Mesenchymal stem cell (in vitro differentiated cells and primary cell): Measurements from ENCODE around the gene PSMG1. TPM values are rescaled to one million over a fixed set of nuclear protein-coding genes. Genes with fewer than 3 reads are reported as not detected.

Source experiments
- DNase-seq: peaks from one replicate; pipeline ENCODE4 v3.0.0-alpha.2; 2013
- H2AFZ ChIP-seq: one replicate; pipeline ENCODE4 v1.6.1; 2013; ENCODE audit warnings: low read depth, mild to moderate bottlenecking, control low read depth, inconsistent platforms, low read length, moderate library complexity
- H2AK5ac ChIP-seq: 2 replicates; pipeline ENCODE4 v1.6.1; 2013; ENCODE audit warnings: low read length, moderate library complexity, mild to moderate bottlenecking, inconsistent platforms; ENCODE audit not compliant: severe bottlenecking
- H2BK120ac ChIP-seq: one replicate; pipeline ENCODE4 v1.6.1; 2013; ENCODE audit warnings: low read depth, mild to moderate bottlenecking, inconsistent platforms, low read length, moderate library complexity
- H2BK12ac ChIP-seq, 2 experiments: one replicate each; pipeline ENCODE4 v1.6.1; 2013; ENCODE audit warnings: inconsistent platforms in 2 of 2, low read length in 2 of 2, mild to moderate bottlenecking in 2 of 2, moderate library complexity in 2 of 2, control low read depth in 1 of 2
- H2BK15ac ChIP-seq: one replicate; pipeline ENCODE4 v1.6.1; 2013; ENCODE audit warnings: mild to moderate bottlenecking, low read depth, inconsistent platforms; ENCODE audit not compliant: poor library complexity, severe bottlenecking
- H2BK5ac ChIP-seq: 2 replicates; pipeline ENCODE4 v1.6.1; 2013; ENCODE audit warnings: low read depth, mild to moderate bottlenecking, low read length, control low read depth, inconsistent platforms; ENCODE audit not compliant: poor library complexity, severe bottlenecking
- H3K14ac ChIP-seq, 2 experiments: one replicate each; pipeline ENCODE4 v1.6.1; 2013; ENCODE audit warnings: inconsistent platforms in 2 of 2, low read length in 2 of 2, control low read depth in 1 of 2, mild to moderate bottlenecking in 1 of 2, moderate library complexity in 1 of 2
- H3K18ac ChIP-seq, 2 experiments: one replicate each; pipeline ENCODE4 v1.6.1; 2013; ENCODE audit warnings: inconsistent platforms in 2 of 2, low read length in 2 of 2, control low read depth in 1 of 2, low read depth in 1 of 2, mild to moderate bottlenecking in 1 of 2
- H3K23ac ChIP-seq, 2 experiments: one replicate each; pipeline ENCODE4 v1.6.1; 2013; ENCODE audit warnings: inconsistent platforms in 2 of 2, low read length in 2 of 2, mild to moderate bottlenecking in 2 of 2, moderate library complexity in 2 of 2, control low read depth in 1 of 2
- H3K27ac ChIP-seq: 2 replicates; pipeline ENCODE4 v1.5.1; 2013; ENCODE audit warnings: mild to moderate bottlenecking, moderate library complexity, low read length, control low read depth, inconsistent platforms; ENCODE audit not compliant: poor library complexity, severe bottlenecking
- H3K27me3 ChIP-seq, 2 experiments: 2 replicates each; pipeline versions ENCODE4 v1.6.1 to v1.7.0; 2013; ENCODE audit warnings: low read length in 2 of 2, mild to moderate bottlenecking in 2 of 2, moderate library complexity in 2 of 2, control low read depth in 1 of 2, inconsistent platforms in 1 of 2; ENCODE audit not compliant: control insufficient read depth in 1 of 2, insufficient read depth in 1 of 2
- H3K36me3 ChIP-seq, 2 experiments: 2 replicates each; pipeline versions ENCODE4 v1.6.1 to v1.7.0; 2013; ENCODE audit warnings: low read length in 2 of 2, control low read depth in 1 of 2, inconsistent platforms in 1 of 2, low read depth in 1 of 2, mild to moderate bottlenecking in 1 of 2; ENCODE audit not compliant: insufficient read depth in 2 of 2, control insufficient read depth in 1 of 2
- H3K4ac ChIP-seq, 2 experiments: one replicate each; pipeline ENCODE4 v1.6.1; 2013; ENCODE audit warnings: inconsistent platforms in 2 of 2, low read length in 2 of 2, mild to moderate bottlenecking in 2 of 2, moderate library complexity in 2 of 2, control low read depth in 1 of 2, low read depth in 1 of 2
- H3K4me1 ChIP-seq: 2 replicates; pipeline ENCODE4 v1.6.1; 2013; ENCODE audit warnings: low read depth, low read length, control low read depth; ENCODE audit not compliant: control insufficient read depth, insufficient read depth
- H3K4me2 ChIP-seq: 2 replicates; pipeline ENCODE4 v1.6.1; 2013; ENCODE audit warnings: low read length, mild to moderate bottlenecking, inconsistent platforms; ENCODE audit not compliant: poor library complexity, severe bottlenecking
- H3K4me3 ChIP-seq, 2 experiments: 2 replicates each; pipeline versions ENCODE4 v1.5.1 to v1.7.0; 2013; ENCODE audit warnings: low read length in 2 of 2, mild to moderate bottlenecking in 2 of 2, control low read depth in 1 of 2, low read depth in 1 of 2; ENCODE audit not compliant: insufficient read depth in 1 of 2
- H3K79me1 ChIP-seq: replicated peaks from 2 replicates; pipeline ENCODE4 v1.6.1; 2013; ENCODE audit warnings: mild to moderate bottlenecking, control low read depth, low read length, inconsistent platforms; ENCODE audit not compliant: poor library complexity, severe bottlenecking
- H3K9ac ChIP-seq: 2 replicates; pipeline ENCODE4 v1.7.0; 2013; ENCODE audit warnings: mild to moderate bottlenecking, low read length, moderate library complexity
- H3K9me3 ChIP-seq: 2 replicates; pipeline ENCODE4 v1.7.0; 2013; ENCODE audit warnings: mild to moderate bottlenecking, low read length; ENCODE audit not compliant: control insufficient read depth
- H4K8ac ChIP-seq: one replicate; pipeline ENCODE4 v1.6.1; 2013; ENCODE audit warnings: inconsistent platforms, mild to moderate bottlenecking, low read length, moderate library complexity
- H4K91ac ChIP-seq: one replicate; pipeline ENCODE4 v1.6.1; 2013; ENCODE audit warnings: mild to moderate bottlenecking, low read length, inconsistent platforms
- WGBS: methylation state at CpG from one replicate; pipeline ENCODE4 v1.1.7; 2013; ENCODE audit warnings: mixed read lengths; 5-methylcytosine and 5-hydroxymethylcytosine counted together
- polyA plus RNA-seq, 2 experiments: library from polyadenylated mRNA; stranded (reverse); fragments of 200-250 nt; gene quantifications; one replicate each; pipeline ENCODE4 v1.2.3, GENCODE V29; 2013

Gene PSMG1, protein sequence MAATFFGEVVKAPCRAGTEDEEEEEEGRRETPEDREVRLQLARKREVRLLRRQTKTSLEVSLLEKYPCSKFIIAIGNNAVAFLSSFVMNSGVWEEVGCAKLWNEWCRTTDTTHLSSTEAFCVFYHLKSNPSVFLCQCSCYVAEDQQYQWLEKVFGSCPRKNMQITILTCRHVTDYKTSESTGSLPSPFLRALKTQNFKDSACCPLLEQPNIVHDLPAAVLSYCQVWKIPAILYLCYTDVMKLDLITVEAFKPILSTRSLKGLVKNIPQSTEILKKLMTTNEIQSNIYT
- polyA plus RNA-seq (2013, experiment 1 of 2), result 93.2 TPM
- 96.5 TPM for polyA plus RNA-seq (2013, experiment 2 of 2)

DNA sequence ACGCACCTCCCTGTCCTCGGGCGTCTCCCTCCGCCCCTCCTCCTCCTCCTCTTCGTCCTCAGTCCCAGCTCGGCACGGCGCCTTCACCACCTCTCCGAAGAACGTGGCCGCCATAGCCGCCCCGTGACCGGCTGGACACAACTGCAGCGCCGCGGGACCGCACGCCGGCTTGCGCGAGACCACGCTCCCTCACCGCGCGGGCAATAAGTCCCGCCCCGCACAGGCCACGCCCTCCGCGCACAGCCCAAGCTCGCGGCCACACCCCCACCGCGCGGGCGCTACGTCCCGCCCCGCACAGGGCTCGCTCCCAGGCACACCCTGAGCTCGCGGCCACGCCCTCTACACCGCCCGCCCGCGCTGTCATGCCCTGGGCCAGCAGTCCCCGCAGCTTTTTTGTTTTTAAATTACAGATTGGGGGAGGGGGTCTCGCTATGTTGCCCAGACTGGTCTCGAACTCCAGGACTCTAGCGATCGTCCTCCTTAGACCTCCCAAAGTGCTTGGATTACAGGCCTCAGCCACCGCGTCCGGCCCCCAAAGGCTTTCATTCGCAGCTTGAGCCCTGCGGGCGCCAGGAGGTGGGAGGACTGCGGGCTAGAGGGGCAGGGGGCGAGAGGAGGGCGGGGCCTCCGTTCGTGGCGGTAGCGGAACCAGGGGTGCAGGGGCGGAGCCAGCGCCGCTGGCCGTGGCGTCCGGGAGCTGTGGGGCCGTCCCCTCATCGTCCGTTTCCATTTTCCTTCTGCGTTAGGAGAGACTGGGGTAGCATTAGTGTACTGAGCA is at the start of gene PSMG1:
Gene PSMG1, minus strand, starts transcription at position 180 of the 778 bp plus-strand sequence. Its CDS starts 66 bp downstream, at position 114.
- peak within 1 kb of the TSS; percentile 68 for H2BK15ac ChIP-seq
- peaks cover 5% of the 10 kb centered on the region for H3K4me1 ChIP-seq
- H3K4me2 ChIP-seq, result peak within 1 kb of the TSS; percentile 74
- peaks cover 12% of the 10 kb centered on the region for H3K79me1 ChIP-seq
- peak within 1 kb of the TSS; percentile 92 for H4K8ac ChIP-seq
- H3K14ac ChIP-seq, result peak within 1 kb of the TSS in 1 of 2 experiments; percentile 95
- peak within 1 kb of the TSS; percentile 80 to 91 for H3K4ac ChIP-seq
- no peak within 1 kb of the TSS for H2AK5ac ChIP-seq
- WGBS, result under 1% methylated on average over 62 of the region's 76 CpGs
- H2BK12ac ChIP-seq, result peak within 1 kb of the TSS in 1 of 2 experiments; percentile 91
- peak within 1 kb of the TSS; percentile 75 for H2BK5ac ChIP-seq
- H4K91ac ChIP-seq, result peak within 1 kb of the TSS; percentile 86
- no peaks in the 10 kb centered on the region for H3K9me3 ChIP-seq
- peak within 1 kb of the TSS; percentile 96 to 97 for H3K18ac ChIP-seq
- no peak within 1 kb of the TSS for H2BK120ac ChIP-seq
- peaks cover 4 to 27% of the 10 kb centered on the region in 2 experiments for H3K36me3 ChIP-seq
- peak within 1 kb of the TSS; percentile 98 for H3K27ac ChIP-seq
- H3K23ac ChIP-seq, result peak within 1 kb of the TSS in 1 of 2 experiments; percentile 100
- H3K4me3 ChIP-seq, result peak within 1 kb of the TSS; percentile 94 to 96
- H2AFZ ChIP-seq, result peak within 1 kb of the TSS; percentile 93
- no peaks in the 10 kb centered on the region for H3K27me3 ChIP-seq
- H3K9ac ChIP-seq, result peak within 1 kb of the TSS; percentile 99
- peak; percentile 95 for DNase-seq

DNA sequence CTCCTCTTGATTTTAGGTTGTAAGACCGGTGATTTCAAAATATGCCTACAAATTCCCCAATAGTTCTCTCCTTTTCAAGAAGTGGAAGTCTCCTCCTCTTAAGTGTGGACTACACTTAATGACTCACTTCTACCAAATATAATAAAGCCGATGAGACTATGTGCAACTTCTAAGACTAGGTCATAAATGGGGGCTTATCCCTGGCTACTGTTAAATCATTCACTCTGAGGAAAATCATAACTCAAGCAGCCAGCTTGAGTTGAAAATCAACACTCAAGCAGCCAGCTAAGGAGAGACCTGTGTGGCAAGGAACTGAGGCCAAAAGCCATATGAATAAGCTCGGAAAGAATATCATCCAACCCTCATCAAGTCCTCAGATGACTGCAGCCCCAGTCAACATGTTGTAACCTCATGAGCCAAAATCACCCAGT is 49.6 kb upstream of the PSMG1 start:
- no peak overlapping the region for H2BK5ac ChIP-seq
- H3K4ac ChIP-seq, result no peak overlapping the region
- no peaks in the 10 kb centered on the region for H3K4me1 ChIP-seq
- no peak overlapping the region for H3K9ac ChIP-seq
- no peak overlapping the region for H2BK12ac ChIP-seq
- H4K8ac ChIP-seq, result no peak overlapping the region
- no peaks in the 10 kb centered on the region for H3K27me3 ChIP-seq
- no peak for DNase-seq
- H3K14ac ChIP-seq, result no peak overlapping the region
- H2BK120ac ChIP-seq, result no peak overlapping the region
- H3K79me1 ChIP-seq, result peaks cover 32% of the 10 kb centered on the region
- H3K27ac ChIP-seq, result no peak overlapping the region
- no peak overlapping the region for H2AFZ ChIP-seq
- no peaks in the 10 kb centered on the region for H3K9me3 ChIP-seq
- H3K23ac ChIP-seq, result no peak overlapping the region
- H3K36me3 ChIP-seq, result peaks cover 19 to 87% of the 10 kb centered on the region in 2 experiments
- no peak overlapping the region for H2AK5ac ChIP-seq
- 92% methylated on average over 3 of the region's 3 CpGs for WGBS
- no peak overlapping the region for H4K91ac ChIP-seq
- H3K18ac ChIP-seq, result no peak overlapping the region
- H3K4me2 ChIP-seq, result no peak overlapping the region
- no peak overlapping the region for H2BK15ac ChIP-seq
- H3K4me3 ChIP-seq, result no peak overlapping the region

DNA sequence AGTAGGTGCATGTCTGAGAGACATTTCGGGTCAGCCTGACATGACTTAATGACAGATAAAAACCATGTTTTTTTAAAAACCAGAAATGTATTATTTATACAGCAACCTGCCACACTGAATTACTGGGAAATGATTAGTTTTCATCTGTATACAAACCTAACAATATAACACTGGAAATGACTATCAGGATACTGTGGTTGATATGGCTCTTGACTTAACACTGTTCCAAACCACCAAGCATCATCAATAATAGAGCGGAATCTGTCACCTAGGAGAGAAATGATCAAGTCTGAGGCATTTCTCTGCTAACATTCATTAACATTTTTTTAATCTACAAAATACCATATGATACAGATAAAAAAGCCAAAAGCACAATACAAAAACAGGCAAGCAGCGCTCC is 41.7 kb upstream of the PSMG1 start:
- Histone ChIP-seq H3K79me1 (peaks cover 15% of the 10 kb centered on the region), H3K4me3 (no peak overlapping the region), H2BK12ac (no peak overlapping the region), H3K27ac (no peak overlapping the region), H3K9ac (no peak overlapping the region), H3K9me3 (no peaks in the 10 kb centered on the region), H3K36me3 (peaks cover 16 to 90% of the 10 kb centered on the region in 2 experiments), H3K4me1 (no peaks in the 10 kb centered on the region), H2BK15ac (no peak overlapping the region), H4K91ac (no peak overlapping the region), H3K27me3 (no peaks in the 10 kb centered on the region), H2AFZ (no peak overlapping the region), H3K14ac (no peak overlapping the region), H3K4me2 (no peak overlapping the region), H2BK120ac (no peak overlapping the region), H3K4ac (no peak overlapping the region), H4K8ac (no peak overlapping the region), H2AK5ac (no peak overlapping the region), H3K18ac (no peak overlapping the region), H3K23ac (no peak overlapping the region), H2BK5ac (no peak overlapping the region)
- WGBS, result 100% methylated on average over 1 of the region's 3 CpGs
- no peak for DNase-seq

DNA sequence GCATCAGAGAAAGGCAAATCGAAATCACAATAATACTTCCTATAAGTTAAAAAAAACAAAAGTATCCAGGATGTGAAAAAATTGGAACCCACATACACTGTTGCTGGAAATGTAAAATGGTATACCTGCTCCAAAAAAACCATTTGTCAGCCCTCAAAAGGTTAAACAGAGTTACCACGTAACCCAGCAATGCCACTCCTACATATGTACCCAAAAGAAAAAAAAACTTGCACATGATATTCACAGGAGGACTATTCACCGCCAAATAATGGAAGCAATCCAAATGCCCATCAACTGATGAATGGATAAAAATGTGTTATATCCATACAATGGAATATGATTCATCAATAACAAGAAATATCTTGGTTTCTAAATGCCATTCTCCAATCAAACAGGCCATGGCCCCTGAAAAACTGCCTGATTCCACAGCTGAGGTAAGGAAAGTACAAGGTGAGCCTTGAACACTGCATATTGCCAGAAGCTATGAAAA is 38.8 kb upstream of the PSMG1 start:
- Histone ChIP-seq H3K9me3 (no peaks in the 10 kb centered on the region), H3K36me3 (peaks cover 15 to 87% of the 10 kb centered on the region in 2 experiments), H3K4me1 (no peaks in the 10 kb centered on the region), H3K18ac (no peak overlapping the region), H2BK5ac (no peak overlapping the region), H2BK15ac (no peak overlapping the region), H2BK120ac (no peak overlapping the region), H3K14ac (no peak overlapping the region), H3K27me3 (no peaks in the 10 kb centered on the region), H2BK12ac (no peak overlapping the region), H2AFZ (no peak overlapping the region), H3K4me3 (no peak overlapping the region), H3K23ac (no peak overlapping the region), H2AK5ac (no peak overlapping the region), H3K27ac (no peak overlapping the region), H4K8ac (no peak overlapping the region), H4K91ac (no peak overlapping the region), H3K79me1 (peaks cover 11% of the 10 kb centered on the region), H3K4me2 (no peak overlapping the region), H3K4ac (no peak overlapping the region), H3K9ac (no peak overlapping the region)
- 100% methylated on average over 1 of the region's 3 CpGs for WGBS
- no peak for DNase-seq
